ENCODE measurements around the gene PPFIA4. TPM values are rescaled to one million over a fixed set of nuclear protein-coding genes. Genes with fewer than 3 reads are reported as not detected.

PPFIA4 gene
- total RNA-seq, 1 experiment from 2014 or later: 21.1 TPM

DNA sequence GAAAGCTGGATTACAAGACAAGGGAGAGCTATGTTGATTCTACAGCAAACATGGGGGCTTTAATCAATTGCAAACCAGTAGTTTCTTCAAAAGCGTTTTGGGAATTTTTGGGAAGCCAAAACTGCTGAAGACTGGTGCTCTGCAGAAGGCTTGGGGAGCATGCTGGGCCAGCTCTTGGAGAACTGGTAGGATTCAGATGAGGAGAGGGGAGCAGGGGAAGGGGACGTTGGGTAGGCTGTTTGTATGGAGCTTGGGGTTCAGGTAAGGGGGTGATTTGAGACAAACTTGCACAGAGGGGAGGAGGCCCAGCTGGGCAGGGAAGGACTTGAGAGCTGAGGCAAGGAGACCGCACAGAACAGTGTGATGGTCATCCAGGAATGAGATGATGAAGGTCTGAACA is 62.1 kb downstream of the PPFIA4 start (continued):
- TF ChIP-seq IRF2 (CRISPR knock-in tag; IDR thresholded peaks at IDR 0.05; ENCODE audit: borderline replicate concordance, low read depth) (no peak), ZNF121 (CRISPR knock-in tag; IDR thresholded peaks at IDR 0.05) (no peak), TCF7 (CRISPR knock-in tag; IDR thresholded peaks at IDR 0.05; ENCODE audit: low read depth) (no peak), ZNF396 (CRISPR knock-in tag; IDR thresholded peaks at IDR 0.05; ENCODE audit: borderline replicate concordance) (no peak), SP1 (CRISPR knock-in tag; conservative IDR thresholded peaks at IDR 0.05) (no peak), MXD4 (CRISPR knock-in tag; IDR thresholded peaks at IDR 0.05; ENCODE audit: borderline replicate concordance) (no peak)
- TF ChIP-seq, protein P1, sequence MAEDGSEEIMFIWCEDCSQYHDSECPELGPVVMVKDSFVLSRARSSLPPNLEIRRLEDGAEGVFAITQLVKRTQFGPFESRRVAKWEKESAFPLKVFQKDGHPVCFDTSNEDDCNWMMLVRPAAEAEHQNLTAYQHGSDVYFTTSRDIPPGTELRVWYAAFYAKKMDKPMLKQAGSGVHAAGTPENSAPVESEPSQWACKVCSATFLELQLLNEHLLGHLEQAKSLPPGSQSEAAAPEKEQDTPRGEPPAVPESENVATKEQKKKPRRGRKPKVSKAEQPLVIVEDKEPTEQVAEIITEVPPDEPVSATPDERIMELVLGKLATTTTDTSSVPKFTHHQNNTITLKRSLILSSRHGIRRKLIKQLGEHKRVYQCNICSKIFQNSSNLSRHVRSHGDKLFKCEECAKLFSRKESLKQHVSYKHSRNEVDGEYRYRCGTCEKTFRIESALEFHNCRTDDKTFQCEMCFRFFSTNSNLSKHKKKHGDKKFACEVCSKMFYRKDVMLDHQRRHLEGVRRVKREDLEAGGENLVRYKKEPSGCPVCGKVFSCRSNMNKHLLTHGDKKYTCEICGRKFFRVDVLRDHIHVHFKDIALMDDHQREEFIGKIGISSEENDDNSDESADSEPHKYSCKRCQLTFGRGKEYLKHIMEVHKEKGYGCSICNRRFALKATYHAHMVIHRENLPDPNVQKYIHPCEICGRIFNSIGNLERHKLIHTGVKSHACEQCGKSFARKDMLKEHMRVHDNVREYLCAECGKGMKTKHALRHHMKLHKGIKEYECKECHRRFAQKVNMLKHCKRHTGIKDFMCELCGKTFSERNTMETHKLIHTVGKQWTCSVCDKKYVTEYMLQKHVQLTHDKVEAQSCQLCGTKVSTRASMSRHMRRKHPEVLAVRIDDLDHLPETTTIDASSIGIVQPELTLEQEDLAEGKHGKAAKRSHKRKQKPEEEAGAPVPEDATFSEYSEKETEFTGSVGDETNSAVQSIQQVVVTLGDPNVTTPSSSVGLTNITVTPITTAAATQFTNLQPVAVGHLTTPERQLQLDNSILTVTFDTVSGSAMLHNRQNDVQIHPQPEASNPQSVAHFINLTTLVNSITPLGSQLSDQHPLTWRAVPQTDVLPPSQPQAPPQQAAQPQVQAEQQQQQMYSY (CRISPR knock-in tag; IDR thresholded peaks at IDR 0.05): no peak

GRCh38 chr1:203089001-203089650 is 62.8 kb downstream of the PPFIA4 start:
- CTCF ChIA-PET: interaction anchor here (0.7 to 8.9 kb wide), 9 partner anchors 29 to 180 kb away, joined by 3 to 123 read pairs (median 4); no protein-coding TSS in a partner anchor
- no peak for ATAC-seq
- Mint-ChIP-seq H3K27me3 (ENCODE audit: low read depth) (no peaks in the 10 kb centered on the region; the same call in 1 of the 2 replicates), H3K9me3 (peaks cover 7% of the 10 kb centered on the region), H3K36me3 (no peaks in the 10 kb centered on the region), H3K4me3 (no peak overlapping the region), H3K4me1 (peaks cover 16% of the 10 kb centered on the region), H3K27ac (no peak overlapping the region)
- DNase-seq (ENCODE audit: low spot score): no peak
- POLR2A ChIA-PET: no interaction called here
- TF ChIP-seq ATF2 (CRISPR knock-in tag; IDR thresholded peaks at IDR 0.05; ENCODE audit: borderline replicate concordance, low read depth) (no peak), ZNF396 (CRISPR knock-in tag; IDR thresholded peaks at IDR 0.05; ENCODE audit: borderline replicate concordance) (no peak), HMGA2 (CRISPR knock-in tag; IDR thresholded peaks at IDR 0.05) (no peak), USF1 (CRISPR knock-in tag; IDR thresholded peaks at IDR 0.05) (no peak), TEAD1 (CRISPR knock-in tag; IDR thresholded peaks at IDR 0.05) (no peak)
- TF ChIP-seq, protein P2, sequence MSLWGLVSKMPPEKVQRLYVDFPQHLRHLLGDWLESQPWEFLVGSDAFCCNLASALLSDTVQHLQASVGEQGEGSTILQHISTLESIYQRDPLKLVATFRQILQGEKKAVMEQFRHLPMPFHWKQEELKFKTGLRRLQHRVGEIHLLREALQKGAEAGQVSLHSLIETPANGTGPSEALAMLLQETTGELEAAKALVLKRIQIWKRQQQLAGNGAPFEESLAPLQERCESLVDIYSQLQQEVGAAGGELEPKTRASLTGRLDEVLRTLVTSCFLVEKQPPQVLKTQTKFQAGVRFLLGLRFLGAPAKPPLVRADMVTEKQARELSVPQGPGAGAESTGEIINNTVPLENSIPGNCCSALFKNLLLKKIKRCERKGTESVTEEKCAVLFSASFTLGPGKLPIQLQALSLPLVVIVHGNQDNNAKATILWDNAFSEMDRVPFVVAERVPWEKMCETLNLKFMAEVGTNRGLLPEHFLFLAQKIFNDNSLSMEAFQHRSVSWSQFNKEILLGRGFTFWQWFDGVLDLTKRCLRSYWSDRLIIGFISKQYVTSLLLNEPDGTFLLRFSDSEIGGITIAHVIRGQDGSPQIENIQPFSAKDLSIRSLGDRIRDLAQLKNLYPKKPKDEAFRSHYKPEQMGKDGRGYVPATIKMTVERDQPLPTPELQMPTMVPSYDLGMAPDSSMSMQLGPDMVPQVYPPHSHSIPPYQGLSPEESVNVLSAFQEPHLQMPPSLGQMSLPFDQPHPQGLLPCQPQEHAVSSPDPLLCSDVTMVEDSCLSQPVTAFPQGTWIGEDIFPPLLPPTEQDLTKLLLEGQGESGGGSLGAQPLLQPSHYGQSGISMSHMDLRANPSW (CRISPR knock-in tag; conservative IDR thresholded peaks at IDR 0.05; ENCODE audit: low read depth): no peak

DNA sequence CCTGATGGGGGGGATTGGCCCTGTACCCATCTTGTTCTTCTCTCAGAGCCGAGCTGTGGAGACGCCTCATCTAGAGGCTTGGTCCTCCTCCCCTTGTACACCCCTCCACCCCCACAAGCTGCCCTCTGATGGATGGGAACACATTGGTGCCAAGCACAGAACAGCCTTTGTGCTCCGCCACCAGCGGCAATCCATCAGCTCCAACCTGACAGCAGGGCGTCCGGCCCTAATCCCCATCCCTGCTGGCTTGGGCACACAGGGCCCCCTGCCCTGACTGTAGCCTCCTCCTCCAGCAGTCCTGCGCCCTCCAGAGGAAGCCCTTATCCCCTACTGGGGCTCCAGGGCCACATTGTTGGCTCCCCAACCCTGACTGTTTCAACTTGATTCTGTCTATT is 63.4 kb downstream of the PPFIA4 start:
- ATAC-seq (peak; percentile 51; the same call in 1 of the 2 replicates), DNase-seq (ENCODE audit: low spot score) (peak; percentile 29)
- no peaks in the 10 kb centered on the region; the same call in 1 of the 2 replicates for H3K27me3 Mint-ChIP-seq (ENCODE audit: low read depth)
- peaks cover 4% of the 10 kb centered on the region for H3K36me3 Mint-ChIP-seq
- CTCF ChIA-PET: interaction anchor here (0.9 to 2.6 kb wide), 6 partner anchors 28 to 179 kb away, joined by 3 to 9 read pairs (median 4); no protein-coding TSS in a partner anchor
- H3K9me3 Mint-ChIP-seq: peaks cover 12% of the 10 kb centered on the region
- no peak overlapping the region for H3K4me3 Mint-ChIP-seq
- POLR2A ChIA-PET: no interaction called here
- peaks cover 14% of the 10 kb centered on the region for H3K4me1 Mint-ChIP-seq
- H3K27ac Mint-ChIP-seq: no peak overlapping the region
- TF ChIP-seq GABPB1 (CRISPR knock-in tag; IDR thresholded peaks at IDR 0.05) (no peak), RORB (CRISPR knock-in tag; IDR thresholded peaks at IDR 0.05) (no peak), ESRRA (CRISPR knock-in tag; IDR thresholded peaks at IDR 0.05; ENCODE audit: borderline replicate concordance) (no peak), PRRX2 (CRISPR knock-in tag; IDR thresholded peaks at IDR 0.05) (no peak), ZNF121 (CRISPR knock-in tag; IDR thresholded peaks at IDR 0.05) (no peak), NR1H2 (CRISPR knock-in tag; IDR thresholded peaks at IDR 0.05) (no peak)
- TF ChIP-seq, protein P3, sequence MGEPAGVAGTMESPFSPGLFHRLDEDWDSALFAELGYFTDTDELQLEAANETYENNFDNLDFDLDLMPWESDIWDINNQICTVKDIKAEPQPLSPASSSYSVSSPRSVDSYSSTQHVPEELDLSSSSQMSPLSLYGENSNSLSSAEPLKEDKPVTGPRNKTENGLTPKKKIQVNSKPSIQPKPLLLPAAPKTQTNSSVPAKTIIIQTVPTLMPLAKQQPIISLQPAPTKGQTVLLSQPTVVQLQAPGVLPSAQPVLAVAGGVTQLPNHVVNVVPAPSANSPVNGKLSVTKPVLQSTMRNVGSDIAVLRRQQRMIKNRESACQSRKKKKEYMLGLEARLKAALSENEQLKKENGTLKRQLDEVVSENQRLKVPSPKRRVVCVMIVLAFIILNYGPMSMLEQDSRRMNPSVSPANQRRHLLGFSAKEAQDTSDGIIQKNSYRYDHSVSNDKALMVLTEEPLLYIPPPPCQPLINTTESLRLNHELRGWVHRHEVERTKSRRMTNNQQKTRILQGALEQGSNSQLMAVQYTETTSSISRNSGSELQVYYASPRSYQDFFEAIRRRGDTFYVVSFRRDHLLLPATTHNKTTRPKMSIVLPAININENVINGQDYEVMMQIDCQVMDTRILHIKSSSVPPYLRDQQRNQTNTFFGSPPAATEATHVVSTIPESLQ (CRISPR knock-in tag; IDR thresholded peaks at IDR 0.05): no peak
- TF ChIP-seq, protein P2 (CRISPR knock-in tag; conservative IDR thresholded peaks at IDR 0.05; ENCODE audit: low read depth): no peak
